ENCODE measurements around the gene ADH1A. TPM values are rescaled to one million over a fixed set of nuclear protein-coding genes. Genes with fewer than 3 reads are reported as not detected.
"Not testable (repeated sequence)": the region's sequence is repeated elsewhere in the genome, so short reads cannot be mapped to it uniquely, and the experiment has no call there.

The ADH1A gene
- not detected in 2 replicates for total RNA-seq (2014; rRNA removed; shearing (Covaris generic))
- polyA plus RNA-seq (2015; cell fraction: cytosol; rRNA removed), result not detected in 2 replicates
- polyA plus RNA-seq (2015; cell fraction: nucleus; rRNA removed), result not detected in 2 replicates

GRCh38 chr4:99290848-99291786, at the start of gene ADH1A:
Gene ADH1A (minus strand): TSS chr4:99290985. CDS start chr4:99290914, 71 bp downstream.
- in situ Hi-C loops (cut with HindIII; ENCODE audit: low pct_unique_long_range_greater_than_20kb, low sequenced_read_pairs), result no loop called here
- DNase-seq (ENCODE audit: low read depth, low spot score), result no peak

GRCh38 chr4:99339172-99339571, 48.4 kb upstream of the ADH1A start:
- in situ Hi-C loops (cut with HindIII; ENCODE audit: low pct_unique_long_range_greater_than_20kb, low sequenced_read_pairs), result no loop called here
- DNase-seq (ENCODE audit: low read depth, low spot score), result no peak

GRCh38 chr4:99336553-99336952, 45.8 kb upstream of the ADH1A start:
- DNase-seq (ENCODE audit: low read depth, low spot score), result no peak
- in situ Hi-C loops (cut with HindIII; ENCODE audit: low pct_unique_long_range_greater_than_20kb, low sequenced_read_pairs), result no loop called here

DNA sequence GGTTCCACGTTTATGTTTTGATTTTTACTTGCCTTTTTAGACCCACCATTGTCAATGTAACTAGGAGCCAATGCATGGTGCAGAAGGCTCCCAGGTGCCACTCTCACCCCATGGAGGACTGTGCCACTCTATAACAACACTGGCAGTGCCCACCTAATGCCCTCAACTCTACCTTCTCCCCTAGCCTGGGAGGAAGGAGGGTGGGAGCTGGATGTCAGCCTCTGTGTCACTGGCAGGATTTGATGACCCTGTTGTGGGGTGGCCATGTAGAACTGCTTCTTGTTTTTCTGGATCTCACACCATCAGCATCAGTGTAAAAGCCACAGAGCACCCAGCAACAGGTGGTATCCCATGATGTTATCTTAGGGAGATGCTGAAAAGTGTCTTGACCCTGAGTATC, 44.1 kb upstream of the ADH1A start:
- in situ Hi-C loops (cut with HindIII; ENCODE audit: low pct_unique_long_range_greater_than_20kb, low sequenced_read_pairs), result no loop called here

GRCh38 chr4:99330648-99331047, 39.9 kb upstream of the ADH1A start:
- in situ Hi-C loops (cut with HindIII; ENCODE audit: low pct_unique_long_range_greater_than_20kb, low sequenced_read_pairs), result no loop called here
- no peak for DNase-seq (ENCODE audit: low read depth, low spot score)

More for the DNA sequence above, 44.1 kb upstream of the ADH1A start:
- no peak for DNase-seq (ENCODE audit: low read depth, low spot score)

DNA sequence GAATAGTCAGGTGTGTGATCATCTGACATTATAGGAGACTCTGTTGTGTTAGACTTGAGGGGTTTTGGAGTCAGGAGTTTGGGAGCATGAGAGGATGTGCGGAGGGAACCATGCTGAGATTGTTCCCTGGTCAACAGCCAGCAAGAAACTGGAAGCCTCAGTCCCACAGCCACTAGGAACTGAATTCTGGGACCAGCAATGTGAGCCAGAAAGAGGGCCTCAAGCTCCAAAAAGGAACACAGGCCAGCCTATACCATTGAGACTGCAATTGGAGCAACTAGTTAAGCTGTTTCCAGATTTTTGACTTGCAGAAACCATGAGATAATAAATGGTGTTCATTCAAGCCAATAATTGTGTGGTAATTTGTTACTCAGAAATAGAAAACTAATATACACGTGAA, 39.1 kb upstream of the ADH1A start:
- in situ Hi-C loops (cut with HindIII; ENCODE audit: low pct_unique_long_range_greater_than_20kb, low sequenced_read_pairs), result no loop called here
- DNase-seq (ENCODE audit: low read depth, low spot score), result no peak

GRCh38 chr4:99324979-99325378, 34.2 kb upstream of the ADH1A start:
- no peak for DNase-seq (ENCODE audit: low read depth, low spot score)

GRCh38 chr4:99324361-99324760, 33.6 kb upstream of the ADH1A start:
- in situ Hi-C loops (cut with HindIII; ENCODE audit: low pct_unique_long_range_greater_than_20kb, low sequenced_read_pairs), result no loop called here
- no peak for DNase-seq (ENCODE audit: low read depth, low spot score)

More at GRCh38 chr4:99324979-99325378, 34.2 kb upstream of the ADH1A start:
- in situ Hi-C loops (cut with HindIII; ENCODE audit: low pct_unique_long_range_greater_than_20kb, low sequenced_read_pairs), result no loop called here

GRCh38 chr4:99323756-99324155, 33.0 kb upstream of the ADH1A start:
- DNase-seq (ENCODE audit: low read depth, low spot score), result no peak
- in situ Hi-C loops (cut with HindIII; ENCODE audit: low pct_unique_long_range_greater_than_20kb, low sequenced_read_pairs), result no loop called here

GRCh38 chr4:99321241-99322191, 30.7 kb upstream of the ADH1A start, which contains the start of gene ADH1B:
Gene ADH1B (minus strand): TSS chr4:99321401. CDS start chr4:99321331, 70 bp downstream.
- no peak for DNase-seq (ENCODE audit: low read depth, low spot score)
- in situ Hi-C loops (cut with HindIII; ENCODE audit: low pct_unique_long_range_greater_than_20kb, low sequenced_read_pairs), result no loop called here

- DNase-seq (ENCODE audit: low read depth, low spot score); in situ Hi-C loops (cut with HindIII; ENCODE audit: low pct_unique_long_range_greater_than_20kb, low sequenced_read_pairs): not testable (repeated sequence)
Measured at GRCh38 chr4:99317811-99318210, 27.0 kb upstream of the ADH1A start.

DNA sequence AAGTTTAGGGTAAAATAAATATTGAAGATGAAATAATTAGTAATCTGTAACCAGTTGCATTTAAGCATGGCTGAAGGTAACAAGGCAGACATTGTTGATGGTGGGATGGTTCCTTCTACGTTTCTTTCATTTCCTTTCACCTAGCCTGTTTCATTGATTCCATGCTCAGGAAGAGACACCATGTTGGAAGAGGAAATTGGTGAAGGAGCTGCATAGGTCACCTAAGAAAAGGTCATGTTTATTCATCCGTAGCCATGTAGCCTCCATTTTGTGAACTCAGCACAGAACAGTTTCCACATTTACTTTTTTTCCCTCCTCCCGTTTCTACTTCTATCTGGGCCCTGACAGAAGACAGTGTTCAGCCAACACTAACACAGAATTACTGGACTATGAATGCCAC, 26.6 kb upstream of the ADH1A start:
- DNase-seq (ENCODE audit: low read depth, low spot score), result no peak
- in situ Hi-C loops (cut with HindIII; ENCODE audit: low pct_unique_long_range_greater_than_20kb, low sequenced_read_pairs), result no loop called here

- in situ Hi-C loops (cut with HindIII; ENCODE audit: low pct_unique_long_range_greater_than_20kb, low sequenced_read_pairs), result no loop called here
- no peak for DNase-seq (ENCODE audit: low read depth, low spot score)
Measured at GRCh38 chr4:99315839-99316238, 25.1 kb upstream of the ADH1A start.

DNA sequence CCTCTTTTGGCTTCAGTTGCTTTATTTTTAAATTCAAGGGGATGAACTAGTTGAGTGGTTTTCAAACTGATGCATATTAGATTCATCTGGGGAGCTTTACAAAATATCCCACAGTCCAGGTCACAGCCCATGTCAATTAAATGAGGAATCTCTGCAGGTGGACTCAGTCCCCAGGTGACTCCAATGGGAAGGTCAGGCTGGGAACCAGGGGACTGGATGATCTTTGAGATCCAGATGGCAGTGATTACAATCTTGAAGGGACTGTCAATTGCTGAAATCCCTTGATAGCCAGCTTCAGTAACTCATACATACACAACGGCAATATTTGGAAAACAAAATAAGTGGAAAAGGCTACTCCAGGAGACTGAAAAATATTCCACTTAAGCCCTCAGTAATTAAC, 23.4 kb upstream of the ADH1A start:
- in situ Hi-C loops (cut with HindIII; ENCODE audit: low pct_unique_long_range_greater_than_20kb, low sequenced_read_pairs), result no loop called here
- DNase-seq (ENCODE audit: low read depth, low spot score), result no peak

DNA sequence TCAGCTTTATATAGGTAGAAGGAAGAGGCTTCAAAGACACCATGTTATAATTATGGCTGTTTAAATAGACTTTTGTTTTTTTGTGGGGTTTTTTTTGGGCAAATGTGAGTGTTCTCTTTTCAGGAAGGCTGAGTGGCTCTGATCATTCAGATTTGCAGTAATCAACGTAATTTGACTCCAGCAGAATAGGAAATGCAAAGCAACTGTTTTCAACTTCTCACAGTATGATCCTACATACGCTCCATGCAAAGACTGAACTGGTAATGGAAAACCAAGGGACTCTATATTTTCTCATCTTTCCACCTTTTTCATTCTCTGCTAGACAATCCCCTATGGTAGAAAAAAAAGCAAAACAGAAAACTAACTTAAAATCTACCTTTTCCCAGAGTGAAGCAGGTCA, 19.6 kb upstream of the ADH1A start:
- DNase-seq (ENCODE audit: low read depth, low spot score), result no peak
- in situ Hi-C loops (cut with HindIII; ENCODE audit: low pct_unique_long_range_greater_than_20kb, low sequenced_read_pairs), result no loop called here

DNA sequence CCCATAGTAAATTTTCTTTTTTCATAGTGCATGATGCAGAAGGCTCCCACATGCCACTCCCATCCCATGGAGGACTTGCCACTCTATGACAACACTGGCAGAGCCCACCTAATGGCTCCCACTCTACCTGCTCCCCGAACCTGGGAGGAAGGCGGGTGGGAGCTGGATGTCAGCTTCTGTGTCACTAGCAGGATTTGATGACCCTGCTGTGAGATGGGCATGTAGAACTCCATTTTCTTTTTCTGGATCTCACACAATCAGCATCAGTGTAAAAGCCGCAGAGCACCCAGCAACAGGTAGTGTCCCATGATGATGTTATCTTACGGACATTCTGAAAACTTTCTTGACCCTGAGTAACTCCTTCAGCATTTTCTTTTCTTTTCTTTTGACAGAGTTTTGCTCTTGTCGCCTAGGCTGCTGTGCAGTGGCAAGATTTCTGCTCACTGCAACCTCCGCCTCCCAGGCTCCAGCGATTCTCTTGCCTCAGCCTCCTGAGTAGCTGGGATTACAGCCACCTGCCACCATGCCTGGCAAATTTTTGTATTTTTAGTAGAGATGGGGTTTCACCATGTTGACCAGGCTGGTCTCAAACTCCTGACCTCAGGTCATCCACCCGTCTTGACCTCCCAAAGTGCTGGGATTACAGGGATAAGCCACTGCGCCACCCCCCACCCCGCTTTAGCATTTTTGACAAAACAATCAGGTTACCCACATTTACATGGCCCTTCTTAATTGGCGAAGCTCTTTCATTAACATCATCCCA, 15.0 kb upstream of the ADH1A start:
- in situ Hi-C loops (cut with HindIII; ENCODE audit: low pct_unique_long_range_greater_than_20kb, low sequenced_read_pairs), result no loop called here
- DNase-seq (ENCODE audit: low read depth, low spot score), result no peak
